ENCODE results near the gene FAM162B.
"Not testable (repeated sequence)": the region's sequence is repeated elsewhere in the genome, so short reads cannot be mapped to it uniquely, and the experiment has no call there.

The FAM162B gene

DNA sequence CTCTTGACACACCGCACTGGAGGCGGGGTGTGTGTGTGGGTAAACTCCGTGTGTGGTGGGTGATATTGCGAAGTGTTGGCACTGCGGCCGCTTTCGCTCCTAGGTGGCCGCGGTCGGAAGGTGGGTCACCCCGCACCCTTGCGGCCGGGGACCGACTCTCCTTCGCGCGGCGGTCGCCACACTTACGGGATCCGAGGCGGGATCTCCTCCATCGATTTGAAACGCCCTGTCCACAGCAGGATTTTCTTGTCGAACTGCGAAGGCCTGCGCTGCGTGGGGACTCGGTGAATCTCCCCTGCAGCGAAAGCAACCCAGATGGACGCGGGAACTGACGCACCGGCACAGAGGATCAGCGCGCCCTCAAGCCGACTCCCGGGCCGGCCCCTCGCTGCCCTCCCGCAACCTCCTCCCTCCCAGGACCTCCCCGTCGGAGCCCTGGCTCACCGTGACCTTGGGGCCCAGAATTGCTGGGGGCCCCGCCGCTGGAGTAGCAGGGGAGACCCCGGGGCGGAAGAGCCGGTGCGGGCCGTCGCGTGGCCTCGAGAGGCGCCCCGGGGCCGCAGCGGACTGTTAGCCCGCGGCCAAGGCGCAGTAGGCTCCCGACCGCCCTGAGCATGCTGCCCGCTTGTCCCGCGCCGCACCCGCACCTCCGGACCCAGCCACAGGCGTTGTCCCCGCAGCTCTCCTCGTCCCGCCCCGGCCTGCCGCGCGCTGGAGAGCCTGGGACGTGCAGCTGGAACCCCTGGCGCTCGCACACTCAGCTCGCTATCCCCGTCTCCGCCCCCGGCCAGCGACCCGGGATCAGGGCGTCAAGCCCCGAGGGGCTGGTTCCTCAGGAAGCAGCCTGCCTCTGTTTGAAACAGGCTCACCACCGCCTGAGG lies at the start of gene FAM162B:
Gene FAM162B (minus strand): TSS at position 759 of the 881 bp plus-strand sequence. CDS start 143 bp downstream, at position 616.
- no peak for DNase-seq

DNA sequence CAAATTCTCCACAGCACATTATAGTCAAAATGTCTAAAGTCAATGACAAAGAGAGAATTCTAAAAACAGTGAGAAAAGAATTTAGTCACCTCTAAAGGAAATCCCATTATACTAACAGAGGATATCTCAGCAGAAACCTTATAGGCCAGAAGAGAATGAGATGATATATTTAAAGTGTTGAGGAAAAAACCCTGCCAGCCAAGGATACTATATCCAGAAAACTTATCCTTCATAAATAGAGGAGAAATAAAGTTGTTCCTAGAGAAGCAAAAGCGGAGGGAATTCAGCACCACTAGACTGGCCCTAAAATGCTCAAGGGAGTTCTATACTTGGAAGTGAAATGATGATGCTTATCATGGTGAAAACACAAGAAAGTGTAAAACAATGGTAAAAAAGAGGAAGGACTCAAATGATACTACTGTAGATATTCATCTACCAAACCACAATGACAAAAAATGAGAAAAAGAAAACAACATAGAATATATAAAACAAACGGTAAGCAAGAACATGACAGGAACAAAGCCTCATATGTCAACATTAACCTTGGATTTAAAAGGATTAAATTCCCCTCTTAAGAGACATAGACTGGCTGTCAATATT lies 46.6 kb upstream of the FAM162B start:
- no peak for DNase-seq

DNA sequence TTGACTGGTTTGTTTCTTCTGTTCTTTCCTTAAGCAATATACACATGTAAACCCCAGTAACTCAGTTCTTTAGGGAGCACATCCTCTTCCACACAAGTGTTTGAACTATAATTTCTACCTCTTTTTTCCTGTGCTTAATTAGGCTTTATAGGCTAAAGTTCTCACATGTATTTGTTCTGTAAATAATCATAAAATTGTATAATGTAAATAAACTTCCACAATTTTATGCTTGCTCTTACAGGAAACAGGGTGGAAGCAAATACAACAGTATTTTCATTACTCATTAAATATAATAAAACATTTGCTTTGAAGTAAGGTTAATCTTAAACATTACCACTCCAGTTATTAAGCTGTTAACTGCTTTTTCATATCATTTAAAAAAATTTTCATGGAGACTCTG lies 36.5 kb upstream of the FAM162B start:
- DNase-seq: no peak

- DNase-seq: no peak
Observed at GRCh38 chr6:116799945-116800344, 34.4 kb upstream of the FAM162B start.

DNA sequence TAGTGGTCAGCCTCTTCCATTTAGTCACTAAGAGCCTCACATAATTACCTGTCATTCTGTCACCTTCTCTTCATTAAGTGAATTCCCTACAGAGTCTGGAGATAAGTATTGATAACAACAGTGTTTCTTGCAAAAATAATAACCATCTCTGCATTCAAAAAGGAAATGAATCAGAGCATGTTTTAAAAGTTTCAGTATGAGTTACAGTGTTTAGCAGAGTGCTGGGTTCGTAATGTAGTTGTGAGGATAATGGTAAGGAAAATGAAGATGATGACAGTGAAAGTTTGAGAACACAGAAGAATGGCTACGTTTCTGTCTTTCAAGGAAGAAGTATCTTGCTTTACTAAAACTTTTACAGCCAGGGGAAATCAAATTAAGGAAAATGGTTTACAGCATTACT lies 32.1 kb upstream of the FAM162B start:
- DNase-seq: no peak

DNA sequence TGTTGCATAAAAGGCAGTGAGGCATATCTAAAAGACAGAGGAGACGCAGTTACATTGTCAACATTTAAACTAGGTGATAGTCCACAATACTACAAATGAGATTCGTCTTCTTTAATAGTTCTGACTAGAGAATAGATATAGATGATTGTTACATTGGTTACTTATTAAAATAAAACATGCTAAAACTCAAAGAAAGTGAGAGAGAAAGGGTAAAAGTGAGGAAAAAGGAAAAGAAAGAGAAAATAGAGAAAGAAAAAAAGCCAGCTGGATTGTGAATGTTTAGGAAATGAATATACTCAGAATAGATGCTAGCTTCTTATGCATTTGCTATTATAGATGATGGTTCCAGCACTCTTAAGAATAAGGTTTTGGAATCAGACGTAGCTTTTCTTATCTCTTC lies 27.7 kb upstream of the FAM162B start:
- DNase-seq: no peak

- DNase-seq: no peak
Observed at GRCh38 chr6:116783852-116784251, 18.3 kb upstream of the FAM162B start.

DNA sequence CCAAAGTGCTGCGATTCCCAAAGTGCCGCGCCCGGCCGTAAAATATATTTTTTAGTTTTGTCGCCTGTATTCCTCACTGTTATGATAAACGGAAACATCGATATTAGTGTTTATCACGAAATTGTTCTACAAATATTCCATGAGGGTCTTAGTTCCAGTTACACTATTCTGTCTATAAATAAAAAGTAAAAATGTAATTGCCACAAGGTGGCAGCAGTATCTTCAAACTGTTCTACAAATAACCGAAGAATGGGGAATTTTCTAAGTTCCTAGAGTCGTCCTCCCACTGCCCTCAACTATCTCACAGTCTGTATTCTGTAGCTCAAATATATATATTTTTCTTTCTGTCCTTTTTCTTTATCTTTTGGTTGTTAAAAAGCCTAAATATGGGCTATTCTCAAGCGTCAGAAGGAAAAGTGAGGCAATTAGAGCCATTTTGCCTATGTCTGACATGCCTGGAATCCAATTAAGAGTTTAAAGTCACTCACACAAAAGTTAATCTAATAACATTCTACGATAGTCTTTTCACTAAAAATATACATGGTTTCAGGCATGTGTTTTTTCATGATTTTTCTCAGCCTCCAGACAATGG lies 14.2 kb upstream of the FAM162B start:
- no peak for DNase-seq

GRCh38 chr6:116773886-116774285 lies 8.4 kb upstream of the FAM162B start:
- DNase-seq: no peak

DNA sequence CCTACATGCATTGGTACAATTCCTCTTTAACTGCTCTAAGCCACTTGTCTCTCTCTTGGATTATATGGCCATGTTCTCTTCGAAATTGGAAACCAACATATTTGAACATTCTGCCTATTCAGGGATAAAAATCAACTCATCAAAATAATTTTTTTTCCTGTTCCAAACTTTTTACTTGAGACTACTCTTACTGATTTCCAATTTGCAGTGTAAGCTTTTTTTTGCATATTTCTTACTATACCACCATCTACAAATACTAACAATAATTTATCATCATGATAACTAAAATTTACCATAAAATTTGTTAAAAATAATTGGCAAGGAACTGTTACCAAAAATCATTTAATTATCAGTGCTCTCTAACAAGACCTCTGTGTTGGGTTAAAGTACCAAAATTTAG lies 6.9 kb upstream of the FAM162B start:
- DNase-seq: no peak

- DNase-seq: no peak
Observed at GRCh38 chr6:116767715-116768114, 2.2 kb upstream of the FAM162B start.

DNA sequence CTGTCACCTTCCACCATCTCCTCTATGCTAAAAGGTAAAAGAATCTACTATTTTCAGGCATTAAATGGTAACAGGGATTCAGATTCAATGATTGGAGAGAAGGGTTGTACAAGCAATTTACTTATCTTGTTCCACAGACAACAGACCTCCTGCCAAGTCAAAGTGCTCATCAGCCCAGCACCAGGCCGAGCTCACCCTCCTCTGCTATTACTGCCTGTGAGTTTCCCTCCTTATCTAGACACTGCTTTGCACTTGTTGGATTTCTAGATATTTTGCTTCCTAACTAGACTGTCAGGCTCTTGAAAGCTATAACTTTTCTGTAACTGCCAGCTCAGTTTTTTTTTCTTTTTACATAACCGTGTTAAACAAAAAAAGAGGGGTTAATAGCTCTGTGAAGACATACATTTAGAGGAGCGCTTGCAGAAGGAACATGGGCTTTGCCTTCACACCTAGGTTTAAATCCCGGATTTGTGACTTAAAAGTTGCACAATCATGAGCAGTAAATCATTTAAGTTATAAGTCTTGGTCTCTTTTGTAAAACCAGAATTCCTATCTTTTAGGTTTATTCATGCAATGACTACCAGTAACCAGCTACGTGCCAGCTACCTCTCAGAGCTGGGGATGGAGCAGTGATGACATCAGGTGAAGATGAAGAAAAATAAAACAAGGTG lies 1.1 kb upstream of the FAM162B start:
- no peak for DNase-seq

- no peak for DNase-seq
Observed at GRCh38 chr6:116764629-116764960, 924 bp downstream of the FAM162B start.

- no peak for DNase-seq
Observed at GRCh38 chr6:116763906-116764628, 1.5 kb downstream of the FAM162B start.

DNA sequence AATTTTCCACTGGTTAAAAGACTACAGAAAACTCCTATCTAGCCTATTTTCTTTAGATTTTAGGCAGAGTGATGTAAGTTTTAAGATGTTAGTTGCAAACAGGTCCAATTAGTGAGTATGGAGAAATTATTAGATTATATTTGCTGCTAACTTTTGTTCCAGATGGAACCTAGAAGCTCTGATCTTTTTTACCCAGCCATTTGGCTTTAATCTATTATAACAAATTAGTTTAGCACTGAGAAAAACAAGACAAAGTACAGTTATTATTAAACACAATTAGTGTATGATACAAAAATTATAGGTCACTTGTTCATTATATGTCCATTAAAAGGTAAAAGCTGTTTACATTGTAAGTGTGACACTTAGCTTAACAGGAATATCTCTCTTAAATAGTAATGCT lies 2.5 kb downstream of the FAM162B start:
- no peak for DNase-seq

DNA sequence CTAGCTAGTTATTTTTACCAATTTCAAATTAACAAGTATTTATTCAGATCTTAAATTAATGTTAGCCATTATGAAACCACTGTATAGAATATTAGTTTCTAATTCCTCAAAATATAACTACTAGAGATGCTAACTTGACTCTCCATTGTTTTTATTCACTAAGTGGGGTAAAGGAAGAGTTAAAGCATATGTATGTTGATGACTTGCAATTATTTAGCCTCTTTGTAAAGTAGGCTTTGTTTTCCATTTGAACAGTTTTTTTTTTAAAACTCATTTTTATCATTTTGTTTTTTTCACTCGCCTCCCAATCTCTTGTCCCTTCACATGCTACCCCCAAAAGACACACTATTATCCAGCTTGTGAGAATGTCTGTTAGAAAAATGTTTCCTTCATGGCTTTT lies 3.3 kb downstream of the FAM162B start:
- no peak for DNase-seq

DNA sequence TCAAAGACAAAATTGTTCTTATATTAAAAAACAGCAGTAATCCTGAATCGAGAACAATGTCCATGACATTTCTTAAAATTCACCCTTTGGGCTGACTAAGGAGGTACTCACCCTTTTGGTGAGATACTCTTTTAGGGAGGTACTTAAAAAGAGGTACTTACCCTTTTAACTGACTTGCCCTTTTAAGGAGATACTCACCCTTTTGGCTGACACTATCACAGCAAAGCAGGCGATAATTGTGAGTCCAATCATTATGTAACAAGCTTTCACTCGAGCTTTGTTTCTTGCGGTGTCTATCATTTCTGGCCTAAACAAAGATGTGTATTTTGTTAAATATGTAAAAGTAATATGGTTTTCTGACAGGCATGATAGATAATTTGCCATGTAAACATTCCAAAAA lies 3.7 kb downstream of the FAM162B start:
- no peak for DNase-seq

DNA sequence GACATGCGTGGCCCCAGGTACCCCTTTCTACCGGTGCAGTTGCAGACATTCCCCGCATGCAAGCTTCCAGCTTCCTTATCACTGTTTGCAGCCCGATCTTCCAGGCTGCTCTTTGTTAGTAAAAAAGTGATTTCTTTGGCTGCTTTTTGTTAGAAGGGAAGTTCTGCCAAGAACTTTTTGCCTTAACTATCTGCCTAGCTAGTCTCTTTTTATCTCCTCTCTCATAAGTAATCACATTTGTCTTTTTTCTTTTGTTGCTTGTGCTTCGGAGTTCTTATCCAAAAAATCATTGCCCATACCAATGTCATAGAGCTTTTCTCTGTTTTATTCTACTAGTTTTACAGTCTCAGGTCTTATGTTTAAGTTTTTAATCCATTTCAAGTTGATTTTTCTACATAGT lies 20.3 kb downstream of the FAM162B start:
- no peak for DNase-seq

DNA sequence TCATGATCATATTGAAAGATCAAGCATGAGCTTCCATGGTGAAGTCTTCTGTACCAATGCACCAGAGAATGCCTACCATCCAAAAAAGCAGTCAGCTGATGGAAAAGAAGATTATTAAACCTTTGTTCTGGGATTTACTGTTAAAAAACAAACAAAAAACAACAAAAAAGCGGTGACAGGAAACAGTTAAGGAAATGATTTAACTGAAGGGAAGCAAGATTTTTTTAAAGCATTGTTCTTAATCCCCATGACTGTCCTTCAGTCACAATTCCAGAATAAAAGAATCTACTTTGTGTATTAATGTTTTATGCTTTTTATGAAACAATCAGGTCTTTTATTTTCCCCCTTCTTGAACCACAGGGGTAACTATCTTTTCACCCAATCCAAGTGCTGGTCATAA lies 23.9 kb downstream of the FAM162B start:
- no peak for DNase-seq

DNA sequence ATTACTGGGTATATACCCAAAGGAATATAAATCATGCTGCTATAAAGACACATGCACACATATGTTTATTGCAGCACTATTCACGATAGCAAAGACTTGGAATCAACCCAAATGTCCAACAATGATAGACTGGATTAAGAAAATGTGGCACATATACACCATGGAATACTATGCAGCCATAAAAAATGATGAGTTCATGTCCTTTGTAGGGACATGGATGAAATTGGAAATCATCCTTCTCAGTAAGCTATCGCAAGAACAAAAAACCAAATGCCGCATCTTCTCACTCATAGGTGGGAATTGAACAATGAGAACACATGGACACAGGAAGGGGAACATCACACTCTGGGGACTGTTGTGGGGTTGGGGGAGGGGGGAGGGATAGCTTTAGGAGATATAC lies 25.0 kb downstream of the FAM162B start:
- not testable (repeated sequence) for DNase-seq

- DNase-seq: no peak
Observed at GRCh38 chr6:116737004-116737403, 28.5 kb downstream of the FAM162B start.

- no peak for DNase-seq
Observed at GRCh38 chr6:116730513-116730912, 35.0 kb downstream of the FAM162B start.

DNA sequence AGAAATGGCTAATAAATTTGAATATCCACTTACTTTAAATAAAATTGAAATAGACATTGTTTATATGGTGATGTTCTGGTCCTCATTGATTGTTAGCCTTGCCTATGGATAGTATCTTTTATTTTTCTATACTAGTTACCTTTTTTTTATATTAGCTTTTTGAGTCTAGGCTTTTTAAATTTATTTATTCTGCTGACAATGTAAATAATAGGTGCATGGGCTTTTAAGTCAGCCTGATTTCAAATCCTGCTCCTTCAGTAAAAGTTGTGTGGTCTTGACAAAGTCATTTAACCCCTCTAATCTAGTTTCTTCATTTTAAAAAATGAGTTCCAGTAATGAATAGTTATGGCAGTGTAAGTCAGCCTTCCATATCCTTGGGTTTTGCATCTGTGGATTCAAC lies 38.6 kb downstream of the FAM162B start:
- no peak for DNase-seq

Measured in activated effector memory CD4-positive, alpha-beta T cell treated with Interleukin-2 at 50 U/mL for 16 hours (primary cell).